Epidermal melanocyte (primary cell): ENCODE measurements around the gene NR2F1.

ENCODE experiments used
- DNase-seq: peaks from one replicate; pipeline ENCODE4 v3.0.0; 2011; ENCODE audit warnings: low spot score; ENCODE audit not compliant: insufficient read length

NR2F1 gene

GRCh38 chr5:93603793-93604643 lies 21.0 kb downstream of the NR2F1 start:
- DNase-seq, result no peak

- DNase-seq, result no peak
Observed at GRCh38 chr5:93604644-93605515, 21.9 kb downstream of the NR2F1 start.

DNA sequence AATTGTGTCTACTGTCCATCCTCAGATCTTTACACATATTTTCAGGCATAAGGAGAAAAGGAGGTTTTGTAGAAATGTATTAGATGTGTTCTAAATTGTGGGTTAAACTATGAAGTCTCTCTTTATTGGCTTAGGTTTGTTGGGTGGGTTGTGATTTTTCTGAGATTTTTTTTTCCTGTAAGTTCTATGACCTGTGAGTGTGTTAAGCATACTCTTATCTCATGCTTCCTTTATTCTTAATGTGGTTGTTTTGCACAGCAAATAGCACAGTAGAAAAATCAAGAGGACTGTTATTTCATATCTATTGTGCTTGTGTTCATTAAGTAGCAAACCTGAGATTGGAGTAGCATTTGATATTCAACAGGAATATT lies 23.3 kb downstream of the NR2F1 start:
- DNase-seq, result no peak

DNA sequence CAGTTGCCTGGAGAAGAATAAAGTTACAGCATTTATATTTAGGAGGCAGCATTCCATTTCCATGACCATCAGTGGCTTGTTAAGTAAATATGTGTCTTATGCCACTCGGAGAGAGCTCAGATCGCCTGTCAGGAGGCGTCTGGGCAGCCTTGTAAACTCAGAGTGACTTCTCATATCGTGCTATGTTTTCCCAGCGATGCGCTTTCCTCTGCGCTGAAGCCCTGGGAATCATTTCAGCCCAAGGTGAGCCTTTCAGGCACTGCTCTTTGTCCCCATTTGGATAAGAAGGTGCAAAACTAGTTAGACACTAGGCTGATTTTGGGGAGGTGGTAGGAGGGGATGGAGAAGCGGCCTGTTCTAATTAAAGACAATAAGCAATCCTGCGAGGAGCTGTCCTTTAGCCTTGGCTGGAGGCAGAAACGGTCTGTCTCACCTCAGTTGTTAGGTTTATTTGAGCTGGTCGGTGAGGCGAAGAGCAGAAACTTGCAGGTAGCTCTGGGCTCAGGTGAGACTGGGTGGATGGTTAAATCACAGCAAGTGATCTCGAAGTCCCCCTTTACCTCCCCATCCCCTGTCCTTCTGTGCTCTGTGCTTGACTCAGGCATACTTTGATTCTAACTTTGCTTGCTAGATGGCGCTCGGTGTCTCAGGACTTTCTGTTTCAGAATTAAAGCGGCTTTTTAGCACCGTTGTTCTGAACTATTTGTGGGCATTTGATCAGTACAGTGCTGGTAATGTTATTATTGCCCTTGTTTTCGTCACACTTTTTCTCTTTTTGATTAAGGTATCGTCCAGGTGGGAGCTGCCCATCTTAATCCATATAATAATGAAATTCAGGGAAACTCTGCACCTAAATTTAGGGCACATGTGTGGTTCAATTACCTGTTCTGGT lies 24.6 kb downstream of the NR2F1 start:
- DNase-seq, result no peak

- DNase-seq, result no peak
Observed at GRCh38 chr5:93608855-93609254, 25.8 kb downstream of the NR2F1 start.

GRCh38 chr5:93609762-93610161 lies 26.7 kb downstream of the NR2F1 start:
- no peak for DNase-seq

- DNase-seq, result no peak
Observed at GRCh38 chr5:93610581-93611272, 27.7 kb downstream of the NR2F1 start.

DNA sequence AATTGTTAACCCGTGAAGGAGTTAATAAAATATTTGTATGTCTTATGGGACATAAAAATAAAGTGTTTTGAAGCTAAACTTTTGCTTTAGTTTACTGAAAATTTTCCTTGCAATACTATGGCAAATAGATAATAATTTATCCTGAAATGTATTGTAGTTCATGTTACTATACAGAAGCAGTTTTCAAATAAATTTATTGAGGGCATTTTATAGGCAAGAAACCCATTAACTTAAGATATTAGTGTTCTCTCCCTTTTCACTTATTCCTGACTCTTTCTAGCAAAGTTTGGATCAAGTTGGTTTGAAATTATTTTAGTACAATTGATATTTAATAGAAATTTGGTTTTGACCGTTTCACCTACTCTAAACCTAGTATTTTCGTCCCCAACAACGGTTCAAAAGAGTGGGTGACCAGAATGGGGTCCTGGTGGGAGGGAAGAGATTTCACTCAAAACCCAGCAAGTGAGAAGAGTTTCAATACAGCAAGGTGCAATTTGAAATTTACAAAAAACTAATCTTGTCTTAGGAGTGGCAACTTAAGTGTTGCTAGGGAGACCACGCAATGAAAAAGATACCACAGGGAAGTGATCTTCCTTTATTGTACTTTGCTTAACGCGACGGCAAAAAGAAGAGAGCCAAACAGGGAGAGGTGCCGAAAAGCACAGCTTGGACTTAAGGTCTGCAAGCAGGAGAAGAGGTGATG lies 28.4 kb downstream of the NR2F1 start:
- DNase-seq, result no peak

DNA sequence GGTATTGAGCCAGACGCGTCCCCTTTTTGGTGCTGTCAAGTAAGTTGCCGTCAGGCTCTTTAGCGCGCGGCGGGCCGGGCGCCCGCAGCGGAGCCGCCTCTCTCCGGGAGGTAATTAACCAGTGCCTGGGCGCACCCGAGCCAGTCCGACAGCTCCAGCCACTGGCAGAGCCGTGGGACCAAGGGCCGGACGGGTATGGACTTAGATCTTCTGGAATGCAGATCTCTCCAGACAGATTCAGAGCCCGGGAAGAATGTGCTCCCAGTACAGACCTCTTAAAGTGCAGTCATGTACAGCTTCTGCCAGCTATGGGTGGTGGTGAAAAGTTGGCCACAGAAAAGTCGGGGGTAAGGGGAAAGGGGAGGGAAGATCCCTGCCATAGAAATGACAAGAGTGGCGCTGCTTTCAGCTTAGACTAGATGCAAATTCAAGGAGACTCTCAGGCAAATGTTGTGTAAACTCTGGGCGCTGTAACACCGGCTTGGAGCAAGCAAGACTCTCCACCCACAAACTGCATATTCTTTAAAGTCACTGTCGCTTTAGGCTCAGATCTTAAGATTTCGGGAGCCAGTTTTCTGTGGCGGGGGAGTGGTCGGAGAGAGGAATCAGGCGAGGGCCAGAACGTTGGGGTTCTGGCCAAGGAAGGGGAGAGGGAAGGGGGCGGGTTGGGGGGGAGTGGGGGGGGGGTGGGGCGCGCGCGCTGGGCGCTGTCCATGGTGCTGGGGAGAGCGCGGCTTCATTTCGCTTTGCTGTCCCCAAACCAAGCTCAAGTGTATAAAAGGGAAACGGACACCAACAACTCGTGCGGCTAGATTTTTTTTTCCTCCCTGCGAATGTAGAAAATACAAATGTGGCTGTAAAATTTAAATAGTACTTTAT lies 29.2 kb downstream of the NR2F1 start:
- no peak for DNase-seq

DNA sequence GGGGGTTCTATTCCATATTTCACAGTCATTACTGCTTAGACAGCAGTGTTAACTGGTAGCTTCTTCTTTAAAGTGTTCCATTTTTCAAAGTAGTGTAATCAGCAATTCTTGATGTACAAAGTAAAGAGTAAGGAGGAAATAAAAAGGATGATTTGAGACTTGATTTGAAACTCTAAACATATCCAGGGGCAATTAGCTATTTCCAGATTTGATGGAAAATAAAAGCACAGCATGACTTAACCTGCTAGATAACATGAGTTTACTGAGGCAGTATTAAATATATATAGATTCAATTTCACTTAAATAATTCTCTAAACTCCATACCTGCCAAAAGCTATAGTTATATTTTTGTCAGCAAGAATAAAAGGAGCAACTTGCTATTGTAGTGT lies 29.8 kb downstream of the NR2F1 start:
- no peak for DNase-seq

GRCh38 chr5:93616538-93617174 lies 33.6 kb downstream of the NR2F1 start:
- DNase-seq, result no peak

DNA sequence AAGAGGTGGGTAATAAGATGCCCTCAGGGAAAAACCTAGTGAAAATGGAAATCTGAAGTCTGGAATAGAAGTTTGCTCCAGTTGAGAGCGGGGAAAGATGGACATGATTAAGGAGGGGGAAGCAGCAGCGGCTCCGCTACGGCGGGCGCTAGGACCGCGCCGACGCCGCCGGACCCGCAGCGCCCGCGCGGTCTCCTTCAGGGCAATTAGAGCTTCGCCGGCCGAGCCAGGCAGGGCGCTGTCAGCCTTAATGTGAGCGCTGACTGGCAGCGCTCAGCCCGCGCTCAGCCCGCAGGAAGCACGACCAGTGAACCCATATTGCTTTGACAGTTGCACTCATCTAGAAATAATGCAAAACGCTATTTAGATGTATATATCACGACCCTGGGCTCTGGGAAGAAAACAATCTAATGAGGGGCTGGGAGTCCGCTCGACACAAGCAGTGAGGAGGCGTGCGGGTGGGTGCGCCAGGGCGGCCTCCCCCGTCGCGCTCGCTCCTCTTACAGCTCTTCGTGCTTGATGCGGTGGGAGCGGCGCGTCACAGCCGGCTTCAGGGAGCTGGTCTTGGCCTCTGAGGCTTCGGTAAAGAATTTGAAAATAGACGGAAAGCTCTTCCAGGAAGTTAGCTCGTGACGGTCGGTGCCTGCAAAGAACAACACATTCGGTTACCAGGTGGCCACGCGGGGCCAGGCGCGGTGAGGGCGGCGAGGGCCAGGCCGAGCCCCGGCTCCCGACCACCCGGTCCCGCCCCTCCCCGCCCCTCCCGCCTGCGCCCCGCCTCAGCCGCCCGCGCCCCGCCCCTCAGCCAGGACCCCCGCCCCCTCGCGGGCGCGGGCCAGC lies 37.7 kb downstream of the NR2F1 start:
- no peak for DNase-seq

- DNase-seq, result no peak
Observed at GRCh38 chr5:93621327-93621798, 38.3 kb downstream of the NR2F1 start.

DNA sequence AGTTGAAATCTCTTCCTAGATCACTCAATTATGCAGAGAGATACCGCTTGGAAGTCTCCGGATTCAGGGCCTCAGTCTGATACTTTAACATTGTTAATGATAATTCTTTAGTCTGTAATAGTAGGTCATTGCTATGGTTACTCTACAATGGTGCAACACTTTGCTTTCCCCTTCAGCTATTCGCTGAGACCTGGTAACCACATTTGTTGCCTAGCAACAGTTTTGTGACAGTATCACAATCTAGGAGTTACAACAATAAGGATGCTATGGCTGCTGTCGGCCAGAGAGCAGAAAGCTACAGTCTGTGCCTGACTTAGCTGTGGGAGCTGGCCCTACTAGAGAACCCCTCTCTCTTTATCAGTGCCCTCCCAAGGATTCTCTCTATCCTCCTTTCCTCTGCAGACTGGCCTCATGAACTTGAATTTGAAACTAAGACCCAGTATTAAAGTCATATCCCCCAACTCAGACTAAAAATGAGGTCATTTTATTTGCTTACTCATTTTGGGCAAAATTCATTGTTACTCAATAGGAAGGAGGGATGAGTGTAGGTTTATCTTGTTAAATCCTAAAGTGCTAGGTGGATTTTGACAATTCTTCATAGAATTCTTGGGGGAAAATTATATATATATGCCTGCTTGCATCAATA lies 39.3 kb downstream of the NR2F1 start:
- no peak for DNase-seq

GRCh38 chr5:93623153-93623552 lies 40.1 kb downstream of the NR2F1 start:
- no peak for DNase-seq

DNA sequence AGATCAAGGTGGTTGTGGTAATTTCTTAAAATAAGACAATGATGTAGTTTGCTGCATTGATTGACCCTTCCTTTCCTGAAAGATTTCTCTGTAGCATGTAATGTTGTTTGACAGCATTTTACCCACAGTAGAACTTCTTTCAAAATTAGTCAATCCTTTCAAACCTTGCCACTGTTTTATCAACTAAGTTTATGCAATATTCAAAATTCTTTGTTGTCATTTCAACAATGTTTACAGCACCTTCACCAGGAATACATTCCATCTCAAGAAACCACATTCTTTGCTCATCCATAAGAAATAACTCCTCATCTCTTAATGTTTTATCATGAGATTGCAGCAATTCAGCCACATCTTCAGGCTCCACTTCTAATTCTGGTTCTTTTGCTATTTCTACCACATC lies 43.8 kb downstream of the NR2F1 start:
- DNase-seq, result no peak

DNA sequence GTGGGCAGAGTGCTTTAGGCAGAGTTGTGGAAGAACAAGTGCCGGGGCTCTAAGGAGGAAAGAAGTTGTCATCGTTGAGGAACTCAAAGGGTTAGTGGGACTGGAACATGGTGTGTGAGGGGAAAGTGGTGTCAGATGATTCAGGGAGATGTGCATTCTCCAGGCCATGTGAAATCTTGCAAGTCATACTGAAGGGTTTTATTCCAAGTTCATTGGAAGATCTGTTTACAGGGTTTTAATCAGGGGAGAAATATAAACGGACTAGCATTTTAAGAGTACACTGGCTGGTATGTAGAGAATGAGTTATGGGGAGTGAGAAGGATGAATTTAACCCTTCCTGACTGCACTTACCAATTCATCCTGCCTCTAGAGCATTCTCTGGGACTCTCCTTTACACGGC lies 49.3 kb downstream of the NR2F1 start:
- no peak for DNase-seq
